Middle frontal gyrus (tissue), 1 donor: ENCODE data around the gene CDK17.

Source experiments
- DNase-seq: peaks from one replicate; pipeline ENCODE4 v3.0.0-alpha.2; 2015; ENCODE audit warnings: low spot score; ENCODE audit errors: extremely low spot score

The CDK17 gene

GRCh38 chr12:96266238-96266637 lies 134.0 kb downstream of the CDK17 start:
- DNase-seq, result no peak

GRCh38 chr12:96265836-96266235 lies 134.4 kb downstream of the CDK17 start:
- DNase-seq, result no peak

DNA sequence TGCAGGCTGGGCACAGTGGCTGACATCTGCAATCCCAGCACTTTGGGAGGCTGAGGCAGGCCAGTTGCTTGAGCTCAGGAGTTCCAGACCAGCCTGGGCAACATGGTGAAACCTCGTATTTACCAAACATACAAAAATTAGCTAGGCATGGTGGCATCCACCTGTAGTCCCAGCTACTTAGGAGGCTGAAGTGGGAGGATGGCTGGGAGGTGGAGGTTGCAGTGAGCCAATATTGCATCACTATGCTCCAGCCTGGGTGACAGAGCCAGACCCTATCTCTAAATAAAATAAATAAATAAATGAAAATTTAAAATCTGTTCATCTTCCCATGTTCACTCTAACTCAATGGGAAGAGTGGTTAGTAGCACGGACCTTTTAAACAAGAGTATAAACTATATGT lies 134.8 kb downstream of the CDK17 start:
- no peak for DNase-seq

DNA sequence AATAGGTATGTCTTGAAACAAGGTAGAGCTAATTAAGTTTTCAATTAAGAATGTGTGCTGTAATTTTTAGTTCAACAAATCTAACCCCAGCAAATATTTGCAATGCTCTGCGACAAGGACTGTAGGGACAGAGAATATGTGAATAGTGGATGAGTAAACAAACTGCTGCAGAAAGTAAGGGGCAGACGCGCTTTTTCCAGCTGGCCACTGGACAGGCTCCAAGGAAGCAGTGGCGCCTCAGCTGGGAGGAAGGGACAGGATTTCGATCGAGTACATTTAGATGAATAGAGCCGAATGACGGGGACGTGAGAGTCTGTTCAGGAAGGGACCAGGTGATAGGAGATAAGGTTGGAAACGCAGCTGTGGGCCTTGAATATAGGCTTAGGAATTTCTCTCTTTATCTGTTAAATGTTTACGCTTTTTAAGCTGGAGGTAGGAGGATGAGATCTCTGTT lies 136.8 kb downstream of the CDK17 start:
- DNase-seq, result no peak

- DNase-seq, result no peak
These were observed 138.7 kb downstream of the CDK17 start for GRCh38 chr12:96261557-96261956.

GRCh38 chr12:96260644-96261043 lies 139.6 kb downstream of the CDK17 start:
- no peak for DNase-seq

- no peak for DNase-seq
These were observed 140.0 kb downstream of the CDK17 start for GRCh38 chr12:96260231-96260630.

DNA sequence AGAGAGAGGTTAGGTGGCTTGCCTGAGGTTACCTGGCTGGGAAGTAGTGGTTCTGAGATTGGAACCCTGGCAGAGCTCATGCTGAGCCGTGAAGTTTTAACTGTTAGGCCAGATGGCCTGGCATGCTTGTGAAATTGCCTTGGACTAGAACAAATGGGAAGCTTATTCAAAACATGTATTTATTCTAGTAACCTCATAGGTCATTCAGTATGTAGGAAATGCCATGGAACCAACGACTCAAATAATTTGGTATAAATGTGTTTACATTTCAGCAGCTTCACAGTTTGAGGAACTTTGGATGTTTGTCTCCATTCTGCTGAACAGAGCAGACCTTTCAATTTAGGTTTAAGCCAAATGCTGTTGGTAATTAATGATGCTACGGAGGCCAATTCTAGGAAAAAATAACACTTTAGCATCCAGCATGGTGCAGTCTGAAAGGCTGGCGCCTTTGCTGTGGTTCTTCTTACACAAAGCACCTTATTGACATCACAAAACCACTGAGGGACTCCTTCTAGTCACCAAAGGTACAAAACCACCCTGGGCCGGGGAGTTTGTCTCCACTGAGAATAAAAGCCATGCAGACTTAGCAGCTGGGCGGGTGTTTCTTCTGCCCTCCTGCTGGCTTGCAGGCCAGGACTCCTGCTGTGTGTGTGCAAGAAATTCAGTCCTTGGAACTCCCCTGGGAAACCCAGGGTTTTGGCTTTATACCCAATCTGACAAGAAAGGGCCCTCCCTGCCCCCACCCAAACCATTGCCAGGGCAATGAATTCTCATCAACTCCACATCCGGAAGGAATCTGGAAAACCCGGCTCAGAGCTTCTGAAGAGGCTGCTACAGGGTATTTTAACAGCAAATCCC lies 141.9 kb downstream of the CDK17 start:
- no peak for DNase-seq

DNA sequence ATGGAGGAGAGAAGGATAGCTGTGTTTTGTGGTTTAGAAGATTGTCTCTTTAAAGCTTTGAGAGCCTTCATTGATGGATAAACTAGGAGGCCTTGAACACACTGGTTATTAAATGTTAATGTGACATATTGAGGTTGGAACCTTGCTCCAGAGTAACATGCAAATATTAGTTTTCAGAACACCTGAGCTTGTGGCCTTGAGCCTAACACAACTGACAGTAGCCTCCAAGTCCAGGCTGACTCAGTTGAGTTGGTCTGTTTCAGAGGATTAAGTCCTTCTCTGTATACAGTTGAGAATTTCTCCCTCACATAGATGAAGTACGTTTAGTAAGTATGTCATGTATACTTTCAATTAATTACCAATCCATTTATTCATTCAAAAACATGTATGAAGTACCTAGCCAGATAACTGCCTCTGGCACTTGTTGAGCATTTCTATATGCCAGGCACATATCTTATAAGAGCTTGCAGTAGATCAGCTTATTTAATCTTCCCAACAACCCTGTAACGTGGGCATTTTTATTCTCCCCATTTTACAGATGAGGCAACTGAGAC lies 142.6 kb downstream of the CDK17 start:
- DNase-seq, result no peak

DNA sequence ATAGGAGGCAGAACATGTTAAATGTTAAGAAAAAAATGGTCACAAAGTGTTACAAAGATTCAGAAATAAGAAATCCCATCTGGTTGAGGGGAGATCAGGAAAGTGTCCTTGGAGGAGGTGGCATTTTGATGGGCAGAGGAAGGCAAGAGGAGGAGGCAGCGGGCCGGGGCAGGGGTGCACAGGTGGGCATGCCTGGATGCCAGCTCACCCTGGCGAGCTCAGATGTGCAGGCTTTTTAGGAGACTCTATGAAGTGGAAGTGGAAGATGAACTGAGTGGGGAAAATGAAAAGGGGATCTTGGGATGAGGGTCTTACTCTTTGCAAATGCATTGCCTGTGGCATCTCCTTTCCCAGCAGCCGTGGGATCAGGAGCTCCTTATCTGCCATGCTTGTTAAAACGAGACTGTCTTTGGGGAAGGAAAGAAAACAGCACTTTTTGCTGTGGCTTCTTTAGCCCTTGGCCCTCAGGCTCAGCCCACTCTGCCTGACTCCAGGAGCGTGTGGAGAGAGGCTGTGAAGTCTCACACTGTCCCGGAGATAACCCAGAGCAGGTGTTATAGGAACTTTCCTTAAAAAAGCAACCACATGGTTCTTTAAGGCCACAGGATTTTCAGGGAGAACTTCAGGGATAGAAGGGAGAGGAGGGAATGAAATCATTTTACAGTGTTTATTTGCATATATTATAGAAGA lies 143.4 kb downstream of the CDK17 start:
- DNase-seq, result no peak

DNA sequence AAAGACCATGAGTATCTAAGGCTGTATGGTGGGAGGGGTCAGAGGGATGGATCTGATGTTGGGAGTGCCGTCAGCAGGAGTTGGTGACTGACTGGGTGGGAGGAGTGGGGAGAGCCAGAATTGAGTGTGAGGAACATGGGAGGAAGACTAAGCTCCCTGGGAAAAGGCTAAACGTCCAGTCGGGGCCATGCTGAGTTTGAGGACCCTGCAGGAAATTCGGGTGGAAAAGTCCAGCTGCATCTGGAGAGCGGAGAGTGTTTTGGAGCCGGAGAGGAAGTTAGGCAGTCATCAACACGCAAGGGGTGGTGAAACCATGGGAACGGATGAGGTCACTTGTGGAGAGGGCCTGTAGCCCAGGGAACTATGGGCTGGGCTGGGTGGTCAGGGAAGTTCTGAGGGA lies 145.2 kb downstream of the CDK17 start:
- no peak for DNase-seq

DNA sequence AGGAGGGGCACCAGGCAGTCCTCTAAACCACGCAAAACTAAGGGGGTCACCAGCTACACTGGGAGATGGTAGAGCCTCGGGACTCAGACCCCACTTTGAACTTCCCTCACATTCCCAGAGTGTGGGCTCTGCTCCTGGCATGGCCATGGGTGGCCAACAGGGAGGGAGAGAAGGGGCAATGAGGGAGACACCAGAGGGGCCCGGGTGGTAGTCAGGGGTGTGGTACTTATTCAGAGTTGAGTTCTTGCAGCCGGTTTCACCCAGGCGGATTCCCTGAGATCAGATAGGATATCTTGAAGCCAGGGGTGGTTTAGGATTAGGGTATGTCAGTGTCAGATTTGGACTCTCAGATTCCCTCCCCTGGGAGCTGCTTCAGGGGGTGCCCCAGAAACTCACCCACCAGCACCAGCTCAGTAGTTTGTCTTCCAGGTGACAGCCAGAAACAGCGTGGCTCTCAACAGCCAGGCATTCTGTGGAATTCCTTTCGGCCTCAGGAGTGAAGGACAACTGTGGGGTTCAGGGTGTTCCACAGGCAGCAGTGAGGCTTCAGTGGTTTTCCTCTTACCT lies 150.0 kb downstream of the CDK17 start:
- DNase-seq, result no peak

DNA sequence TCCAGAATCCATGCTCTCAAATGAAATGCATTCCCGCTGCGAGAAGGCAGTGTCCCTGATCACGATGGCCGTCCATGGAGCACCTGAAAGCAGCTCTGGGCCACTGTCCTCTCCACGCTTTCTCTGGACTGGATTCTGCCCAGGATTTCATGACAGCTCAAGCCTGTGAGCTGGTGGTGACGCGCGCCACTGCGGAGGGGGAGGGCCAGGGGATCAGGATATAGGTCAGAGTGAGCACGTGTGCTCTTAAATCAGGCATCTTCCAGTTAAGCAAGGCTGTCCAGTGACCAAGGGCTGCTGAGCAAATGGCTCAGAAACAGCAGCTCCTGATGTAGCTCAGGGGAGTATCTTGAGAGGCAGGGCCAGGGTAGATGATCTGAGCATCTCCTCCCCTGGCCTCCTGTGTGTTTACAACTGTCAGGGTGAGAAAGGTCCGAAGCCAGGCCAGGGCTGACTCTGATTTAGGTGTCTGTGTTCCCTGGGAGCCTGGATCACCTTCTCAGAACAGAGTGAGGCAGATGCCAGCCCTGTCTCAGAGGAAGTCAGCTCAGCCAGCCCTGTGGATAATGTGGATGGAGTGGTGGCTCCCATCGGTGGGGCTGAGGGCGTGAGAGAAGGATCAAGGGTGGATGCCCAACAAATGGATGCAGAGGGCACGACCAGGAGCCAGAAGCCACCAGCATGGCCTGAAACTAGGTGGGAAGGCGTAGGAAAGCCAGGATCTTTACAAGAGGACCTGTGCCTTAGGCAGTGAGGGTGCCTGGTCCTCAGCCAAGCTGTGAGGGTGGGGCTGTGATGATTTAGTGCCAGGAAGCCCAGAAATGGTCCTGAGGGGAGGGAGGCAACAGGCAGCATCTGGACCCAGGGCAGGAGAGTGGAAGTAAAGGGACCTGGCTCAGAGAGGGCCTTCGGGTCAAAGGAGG lies 150.8 kb downstream of the CDK17 start:
- DNase-seq, result no peak

DNA sequence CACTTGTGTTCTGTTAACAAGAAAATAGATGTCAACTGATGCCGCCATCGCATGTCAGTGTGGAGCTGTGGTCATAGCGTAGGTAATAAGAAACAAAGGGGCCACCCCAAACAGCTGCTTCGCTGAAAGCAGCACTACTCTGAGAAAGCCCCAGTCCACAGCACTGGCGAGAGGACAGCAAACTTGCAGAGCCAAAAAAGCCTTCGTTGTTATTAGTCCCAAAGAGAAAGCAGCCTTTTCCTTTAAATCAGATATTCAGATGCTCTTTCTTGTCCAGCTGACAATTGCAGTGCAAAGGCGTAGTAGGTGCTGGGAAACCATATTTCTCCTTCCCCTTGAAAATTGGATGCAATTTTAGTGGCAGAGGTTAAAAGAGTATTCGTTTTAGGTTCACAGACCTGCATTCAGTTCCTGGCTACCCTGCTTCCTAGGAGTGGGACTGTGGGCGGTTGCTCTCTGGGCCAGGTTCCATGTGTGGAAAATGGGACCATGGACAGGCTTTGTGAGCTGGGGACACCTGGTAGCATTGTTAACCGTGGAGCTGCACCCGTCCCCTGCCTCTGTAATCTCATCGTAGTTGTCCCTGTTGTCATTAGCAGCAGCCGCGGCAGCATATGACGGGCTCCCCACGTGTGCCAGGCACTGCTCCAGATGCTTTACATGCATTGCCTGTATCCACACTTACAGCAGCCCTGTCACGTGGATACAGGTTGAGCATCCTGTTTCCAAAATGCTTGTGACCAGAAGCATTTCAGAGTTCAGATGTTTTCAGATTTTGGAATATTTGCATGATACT lies 151.9 kb downstream of the CDK17 start:
- DNase-seq, result peak; percentile 3

GRCh38 chr12:96247563-96247962 lies 152.7 kb downstream of the CDK17 start:
- DNase-seq, result no peak

DNA sequence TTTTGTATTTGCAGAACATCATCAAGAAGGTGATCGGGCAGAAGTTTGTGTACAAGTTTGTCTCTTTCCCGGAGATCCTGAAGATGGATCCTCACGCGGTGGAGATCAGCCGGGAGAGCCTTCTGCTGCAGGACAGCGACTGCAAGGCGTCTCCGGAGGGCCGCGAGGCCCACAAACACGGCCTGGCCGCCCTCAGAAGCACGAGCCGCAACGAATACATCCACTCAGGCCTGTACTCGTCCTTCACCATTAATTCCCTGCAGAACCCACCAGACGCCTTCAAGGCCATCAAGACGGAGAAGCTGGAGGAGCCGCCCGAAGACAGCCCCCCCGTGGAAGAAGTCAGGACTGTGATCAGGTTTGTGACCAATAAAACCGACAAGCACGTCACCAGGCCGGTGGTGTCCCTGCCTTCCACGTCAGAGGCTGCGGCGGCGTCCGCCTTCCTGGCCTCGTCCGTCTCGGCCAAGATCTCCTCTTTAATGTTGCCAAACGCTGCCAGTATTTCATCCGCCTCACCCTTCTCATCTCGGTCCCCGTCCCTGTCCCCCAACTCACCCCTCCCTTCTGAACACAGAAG lies 153.2 kb downstream of the CDK17 start:
- DNase-seq, result no peak

- DNase-seq, result no peak
These were observed 155.4 kb downstream of the CDK17 start for GRCh38 chr12:96244826-96245225.

DNA sequence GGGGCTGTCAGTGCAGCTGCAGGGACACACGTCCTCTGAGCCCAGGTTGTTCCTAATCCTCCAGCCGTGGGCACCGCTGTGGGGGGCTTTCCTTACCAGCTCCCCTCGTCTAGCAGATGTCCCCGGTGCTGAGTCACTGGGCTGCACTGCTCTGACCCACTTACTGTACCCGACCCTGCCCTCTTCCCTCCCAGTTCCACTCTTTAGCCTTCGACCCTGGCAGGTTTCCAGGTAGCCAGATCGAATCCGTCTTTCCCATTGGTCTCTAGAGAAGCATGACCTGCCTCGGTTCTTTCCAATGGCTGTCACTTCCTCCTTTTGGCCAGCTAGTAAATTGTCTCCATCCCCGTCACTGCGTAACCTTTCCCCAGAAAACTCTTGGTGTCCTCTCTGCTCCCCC lies 157.6 kb downstream of the CDK17 start:
- no peak for DNase-seq

DNA sequence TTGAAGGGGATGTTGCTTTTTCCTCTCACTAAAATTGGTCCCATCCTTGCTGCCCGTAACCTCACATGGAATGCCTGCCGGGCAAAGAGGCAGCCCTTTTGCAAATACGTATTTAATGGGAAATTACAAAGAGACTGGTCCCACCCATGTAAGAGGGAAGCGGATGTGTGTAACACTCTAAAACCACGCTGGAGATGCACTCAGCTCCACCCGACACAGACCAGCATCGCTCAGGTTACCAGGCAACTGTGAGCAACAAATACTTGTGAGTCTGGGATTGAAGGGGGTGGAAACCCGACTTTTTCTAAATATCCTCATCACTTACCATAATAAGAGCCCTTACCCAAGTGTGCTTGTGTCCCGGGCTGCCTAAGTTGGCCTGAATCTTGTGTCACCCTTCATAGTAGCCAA lies 158.4 kb downstream of the CDK17 start:
- no peak for DNase-seq

DNA sequence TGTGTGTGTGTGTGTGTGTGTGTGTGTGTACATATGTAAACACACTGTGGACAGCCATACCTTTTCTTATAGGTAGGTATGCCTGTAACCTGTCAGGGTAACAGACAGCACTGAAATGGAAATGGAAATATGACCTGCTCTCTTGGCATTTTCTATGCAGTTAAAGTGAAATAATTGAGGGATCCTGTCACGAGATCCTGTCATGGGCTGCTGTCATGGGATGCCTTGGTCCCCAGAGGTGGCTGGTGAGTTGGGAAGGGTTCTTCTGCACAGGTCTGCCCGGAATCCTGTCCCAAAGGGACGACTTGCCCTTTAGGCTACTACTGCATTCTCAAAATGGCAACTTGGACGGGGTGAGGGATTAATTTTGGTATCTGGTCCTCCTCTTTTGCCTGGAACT lies 158.8 kb downstream of the CDK17 start:
- DNase-seq, result no peak
